Activated T-cell treated with anti-CD3 and anti-CD28 coated beads, Interleukin-2, amount 50 U/mL, for 24 hours (primary cell): Measurements from ENCODE around the gene PCSK1N.
"Not testable (repeated sequence)": the region's sequence is repeated elsewhere in the genome, so short reads cannot be mapped to it uniquely, and the experiment has no call there.

Source experiments
- DNase-seq: peaks from one replicate; pipeline ENCODE4 v3.0.0-alpha.2; 2020
- H3K27ac Mint-ChIP-seq: 2 replicates; pipeline ENCODE4 v1.8.0; 2020; ENCODE audit warnings: mild to moderate bottlenecking, mixed read lengths
- H3K27me3 Mint-ChIP-seq: 2 replicates; pipeline ENCODE4 v1.8.0; 2020; ENCODE audit warnings: mixed read lengths
- H3K36me3 Mint-ChIP-seq: 2 replicates; pipeline ENCODE4 v1.8.0; 2020; ENCODE audit warnings: low read depth, mixed read lengths
- H3K4me1 Mint-ChIP-seq: 2 replicates; pipeline ENCODE4 v1.8.0; 2020; ENCODE audit warnings: low read depth, mixed read lengths
- H3K4me3 Mint-ChIP-seq: 2 replicates; pipeline ENCODE4 v1.8.0; 2020; ENCODE audit warnings: mild to moderate bottlenecking, moderate library complexity, mixed read lengths
- H3K9me3 Mint-ChIP-seq: 2 replicates; pipeline ENCODE4 v1.8.0; 2020; ENCODE audit warnings: mixed read lengths

The PCSK1N gene, protein sequence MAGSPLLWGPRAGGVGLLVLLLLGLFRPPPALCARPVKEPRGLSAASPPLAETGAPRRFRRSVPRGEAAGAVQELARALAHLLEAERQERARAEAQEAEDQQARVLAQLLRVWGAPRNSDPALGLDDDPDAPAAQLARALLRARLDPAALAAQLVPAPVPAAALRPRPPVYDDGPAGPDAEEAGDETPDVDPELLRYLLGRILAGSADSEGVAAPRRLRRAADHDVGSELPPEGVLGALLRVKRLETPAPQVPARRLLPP

DNA sequence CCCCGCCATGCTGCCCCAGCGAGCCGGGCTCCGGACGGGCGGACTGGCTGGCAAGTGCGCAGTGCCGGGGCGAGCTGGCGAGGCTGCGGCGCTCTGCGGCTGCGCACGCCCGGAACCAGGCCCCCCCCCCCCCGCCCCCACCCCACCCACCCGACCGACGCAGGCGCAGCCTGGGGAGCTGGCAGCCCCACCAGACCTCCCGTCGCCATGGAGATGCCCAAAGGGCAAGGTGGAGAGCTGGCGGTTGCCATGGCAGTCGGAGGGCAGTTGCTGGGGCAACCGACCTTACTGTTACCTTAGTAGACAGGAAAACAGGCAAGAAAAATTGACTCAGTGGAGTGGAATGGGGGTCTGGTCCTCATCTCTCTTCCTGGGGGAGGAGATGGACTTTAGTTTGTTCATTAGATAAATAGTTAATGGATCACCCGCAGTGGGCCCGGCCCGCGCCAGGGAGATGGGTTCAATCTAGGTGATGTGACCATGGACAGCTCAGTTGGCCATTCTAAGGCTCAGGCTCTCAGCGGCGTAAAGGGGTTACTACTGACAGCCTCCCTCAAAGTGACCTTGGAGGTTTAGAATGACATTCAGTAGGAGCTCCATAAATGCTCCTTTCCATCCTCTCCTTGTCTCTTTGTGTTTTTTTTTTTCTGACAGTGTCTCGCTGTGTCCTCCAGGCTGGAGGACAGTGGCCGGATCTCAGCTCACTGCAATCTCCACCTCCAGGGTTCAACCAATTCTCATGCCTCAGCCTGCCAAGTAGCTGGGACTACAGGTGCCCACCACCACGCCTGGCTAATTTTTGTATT lies at the start of gene PCSK1N:
Gene PCSK1N, minus strand, starts transcription at position 87 of the 806 bp plus-strand sequence. Its CDS starts 78 bp downstream, at position 9.
- H3K9me3 Mint-ChIP-seq = no peaks in the 10 kb centered on the region
- no peaks in the 10 kb centered on the region for H3K36me3 Mint-ChIP-seq
- DNase-seq = peak; percentile 45
- H3K4me3 Mint-ChIP-seq = peak within 1 kb of the TSS; percentile 71
- H3K4me1 Mint-ChIP-seq = peaks cover 15% of the 10 kb centered on the region
- H3K27ac Mint-ChIP-seq = peak within 1 kb of the TSS; percentile 18
- H3K27me3 Mint-ChIP-seq = peaks cover 49% of the 10 kb centered on the region

- Mint-ChIP-seq H3K4me1 (no peaks in the 10 kb centered on the region), H3K4me3 (no peak overlapping the region), H3K36me3 (no peaks in the 10 kb centered on the region), H3K9me3 (no peaks in the 10 kb centered on the region), H3K27ac (no peak overlapping the region), H3K27me3 (peaks cover 9% of the 10 kb centered on the region)
- DNase-seq = no peak
These were observed 48.3 kb upstream of the PCSK1N start for GRCh38 chrX:48883729-48884128.

DNA sequence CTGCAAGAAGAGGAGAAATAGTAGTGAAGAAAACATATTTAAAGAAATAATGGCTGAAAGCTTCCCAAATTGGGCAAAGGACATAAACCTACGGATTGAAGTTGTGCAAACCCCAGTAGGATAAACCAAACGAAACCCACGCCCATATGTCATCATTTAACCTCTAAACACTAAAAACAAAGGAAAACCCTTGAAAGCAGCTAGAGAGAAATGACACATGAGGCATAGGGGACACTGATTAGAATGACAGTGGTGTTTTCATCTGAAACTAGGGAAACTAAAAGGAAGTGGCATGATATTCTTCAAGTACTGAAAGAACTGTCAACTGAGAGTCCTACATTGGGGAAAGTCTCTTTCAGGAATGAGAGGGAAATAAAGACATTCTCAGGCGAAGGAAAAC lies 41.5 kb upstream of the PCSK1N start:
- H3K4me1 Mint-ChIP-seq, DNase-seq, H3K9me3 Mint-ChIP-seq, H3K36me3 Mint-ChIP-seq, H3K27ac Mint-ChIP-seq, H3K4me3 Mint-ChIP-seq: not testable (repeated sequence)
- peaks cover 31% of the 10 kb centered on the region for H3K27me3 Mint-ChIP-seq

GRCh38 chrX:48872017-48872416 lies 36.6 kb upstream of the PCSK1N start:
- not testable (repeated sequence) for DNase-seq, H3K27ac Mint-ChIP-seq, H3K4me3 Mint-ChIP-seq

GRCh38 chrX:48864210-48864609 lies 28.8 kb upstream of the PCSK1N start:
- Mint-ChIP-seq H3K27ac (no peak overlapping the region), H3K4me1 (no peaks in the 10 kb centered on the region), H3K4me3 (no peak overlapping the region), H3K27me3 (peaks cover 68% of the 10 kb centered on the region), H3K9me3 (no peaks in the 10 kb centered on the region), H3K36me3 (no peaks in the 10 kb centered on the region)
- DNase-seq = no peak

More at GRCh38 chrX:48872017-48872416, 36.6 kb upstream of the PCSK1N start:
- H3K36me3 Mint-ChIP-seq, H3K9me3 Mint-ChIP-seq, H3K4me1 Mint-ChIP-seq: not testable (repeated sequence)
- peaks cover 52% of the 10 kb centered on the region for H3K27me3 Mint-ChIP-seq

- no peaks in the 10 kb centered on the region for H3K9me3 Mint-ChIP-seq
- no peak overlapping the region for H3K4me3 Mint-ChIP-seq
- H3K36me3 Mint-ChIP-seq = no peaks in the 10 kb centered on the region
- no peak overlapping the region for H3K27ac Mint-ChIP-seq
- peaks cover 1% of the 10 kb centered on the region for H3K4me1 Mint-ChIP-seq
- H3K27me3 Mint-ChIP-seq = peaks cover 62% of the 10 kb centered on the region
- DNase-seq = no peak
These were observed 19.5 kb upstream of the PCSK1N start for GRCh38 chrX:48854898-48855297.

GRCh38 chrX:48854121-48854804 lies 18.9 kb upstream of the PCSK1N start:
- H3K4me3 Mint-ChIP-seq, H3K9me3 Mint-ChIP-seq, H3K4me1 Mint-ChIP-seq, H3K36me3 Mint-ChIP-seq, DNase-seq, H3K27ac Mint-ChIP-seq: not testable (repeated sequence)
- H3K27me3 Mint-ChIP-seq = peaks cover 59% of the 10 kb centered on the region

DNA sequence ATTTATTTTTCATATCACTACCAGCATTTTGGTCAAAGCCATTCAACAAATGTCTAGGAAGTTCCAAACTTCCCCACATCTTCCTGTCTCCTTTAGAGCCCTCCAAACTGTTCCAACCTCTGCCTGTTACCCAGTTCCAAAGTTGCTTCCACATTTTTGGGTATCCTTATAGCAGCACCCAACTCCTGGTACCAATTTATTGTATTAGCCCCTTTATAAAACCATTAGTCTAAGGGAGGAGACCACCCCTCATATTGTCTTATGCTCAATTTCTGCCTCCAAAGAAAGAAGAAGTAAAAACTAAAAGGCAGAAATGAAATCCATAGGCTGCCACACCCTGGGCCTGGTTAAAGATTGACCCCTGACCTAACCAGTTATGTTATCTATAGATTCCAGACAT lies 18.1 kb upstream of the PCSK1N start:
- H3K4me3 Mint-ChIP-seq, DNase-seq: not testable (repeated sequence)
- H3K27me3 Mint-ChIP-seq = peaks cover 59% of the 10 kb centered on the region

DNA sequence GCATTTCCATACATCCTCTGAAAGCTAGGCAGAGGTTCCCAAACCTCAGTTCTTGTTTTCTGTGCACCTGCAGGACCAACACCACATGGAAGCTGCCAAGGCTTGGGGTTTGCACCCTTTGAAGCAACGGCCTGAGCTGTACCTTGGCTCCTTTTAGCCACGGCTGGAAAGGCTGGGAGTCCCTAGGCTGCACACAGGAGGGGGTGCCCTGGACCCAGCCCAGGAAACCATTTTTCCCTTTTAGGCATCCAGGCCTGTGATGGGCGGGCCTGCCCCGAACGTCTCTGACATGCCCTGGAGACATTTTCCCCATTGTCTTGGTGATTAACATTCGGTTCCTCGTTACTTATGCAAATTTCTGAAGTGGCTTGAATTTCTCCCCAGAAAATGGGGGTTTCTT lies 17.4 kb upstream of the PCSK1N start:
- H3K36me3 Mint-ChIP-seq = no peaks in the 10 kb centered on the region
- no peaks in the 10 kb centered on the region for H3K9me3 Mint-ChIP-seq
- peaks cover 56% of the 10 kb centered on the region for H3K27me3 Mint-ChIP-seq
- no peak overlapping the region for H3K4me3 Mint-ChIP-seq
- H3K27ac Mint-ChIP-seq = no peak overlapping the region
- H3K4me1 Mint-ChIP-seq = peaks cover 9% of the 10 kb centered on the region
- no peak for DNase-seq

More for the DNA sequence above, 18.1 kb upstream of the PCSK1N start:
- not testable (repeated sequence) for H3K4me1 Mint-ChIP-seq, H3K9me3 Mint-ChIP-seq, H3K27ac Mint-ChIP-seq, H3K36me3 Mint-ChIP-seq

- no peak overlapping the region for H3K27ac Mint-ChIP-seq
- H3K4me3 Mint-ChIP-seq = no peak overlapping the region
- no peaks in the 10 kb centered on the region for H3K36me3 Mint-ChIP-seq
- H3K9me3 Mint-ChIP-seq = no peaks in the 10 kb centered on the region
- peaks cover 42% of the 10 kb centered on the region for H3K27me3 Mint-ChIP-seq
- DNase-seq = no peak
- H3K4me1 Mint-ChIP-seq = peaks cover 7% of the 10 kb centered on the region
These were observed 13.4 kb upstream of the PCSK1N start for GRCh38 chrX:48848847-48849246.

- H3K4me3 Mint-ChIP-seq = no peak overlapping the region
- no peaks in the 10 kb centered on the region for H3K36me3 Mint-ChIP-seq
- DNase-seq = no peak
- H3K27ac Mint-ChIP-seq = no peak overlapping the region
- peaks cover 6% of the 10 kb centered on the region for H3K4me1 Mint-ChIP-seq
- H3K27me3 Mint-ChIP-seq = peaks cover 27% of the 10 kb centered on the region
- H3K9me3 Mint-ChIP-seq = no peaks in the 10 kb centered on the region
These were observed 4.3 kb upstream of the PCSK1N start for GRCh38 chrX:48839686-48840085.

DNA sequence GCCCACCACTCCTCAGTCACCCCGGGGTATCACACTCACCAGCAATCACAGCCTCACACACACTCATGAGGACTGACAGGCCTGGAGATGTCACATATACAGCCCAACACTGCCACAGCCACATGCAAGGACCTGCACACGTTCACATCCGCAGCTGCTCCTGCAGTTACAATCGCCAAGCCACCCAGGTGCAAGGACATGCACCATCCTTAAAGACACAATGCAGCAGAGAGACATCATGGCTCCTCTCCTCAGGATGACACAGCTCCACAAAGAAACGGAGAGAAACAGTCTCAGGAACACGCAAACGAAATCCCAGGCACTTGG lies 1.1 kb downstream of the PCSK1N start:
- H3K4me1 Mint-ChIP-seq = peaks cover 15% of the 10 kb centered on the region
- H3K36me3 Mint-ChIP-seq = no peaks in the 10 kb centered on the region
- H3K27ac Mint-ChIP-seq = no peak overlapping the region
- DNase-seq = no peak
- peaks cover 58% of the 10 kb centered on the region for H3K27me3 Mint-ChIP-seq
- H3K4me3 Mint-ChIP-seq = peak overlapping the region; percentile 71
- H3K9me3 Mint-ChIP-seq = no peaks in the 10 kb centered on the region

DNA sequence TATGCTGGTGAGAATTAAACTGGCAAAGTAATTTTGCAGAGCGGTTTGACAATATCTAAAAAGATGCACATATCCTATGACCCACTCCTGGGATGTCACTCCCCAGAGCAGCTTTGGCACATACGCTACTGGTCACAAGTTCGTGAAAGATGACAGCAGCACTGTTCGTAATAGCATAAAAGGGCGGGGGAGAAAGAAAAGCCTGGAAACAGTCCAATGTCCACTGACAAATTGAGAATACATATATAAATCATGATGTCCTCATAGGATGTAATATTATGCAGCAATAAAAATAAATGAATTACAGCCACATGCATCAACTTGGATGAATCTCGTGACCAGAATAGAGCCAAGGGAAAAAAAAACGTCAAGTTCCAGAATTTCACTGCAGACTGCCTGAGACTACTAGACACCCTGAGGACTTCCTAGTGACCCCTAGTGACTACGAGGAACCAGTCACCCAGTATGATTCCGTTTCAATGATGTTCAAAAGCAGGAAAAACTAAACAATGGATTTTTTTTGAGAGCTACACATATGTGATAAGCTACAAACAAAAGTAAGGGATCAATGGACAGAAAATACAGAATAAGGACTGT lies 1.8 kb downstream of the PCSK1N start:
- H3K4me3 Mint-ChIP-seq = no peak overlapping the region
- H3K27ac Mint-ChIP-seq = no peak overlapping the region
- peaks cover 63% of the 10 kb centered on the region for H3K27me3 Mint-ChIP-seq

GRCh38 chrX:48831909-48832291 lies 3.5 kb downstream of the PCSK1N start:
- Mint-ChIP-seq H3K9me3 (no peaks in the 10 kb centered on the region), H3K27me3 (peaks cover 79% of the 10 kb centered on the region), H3K4me1 (peaks cover 20% of the 10 kb centered on the region), H3K27ac (no peak overlapping the region), H3K36me3 (no peaks in the 10 kb centered on the region), H3K4me3 (no peak overlapping the region)
- no peak for DNase-seq

More for the DNA sequence above, 1.8 kb downstream of the PCSK1N start:
- H3K9me3 Mint-ChIP-seq = no peaks in the 10 kb centered on the region
- DNase-seq = no peak
- no peaks in the 10 kb centered on the region for H3K36me3 Mint-ChIP-seq
- peaks cover 15% of the 10 kb centered on the region for H3K4me1 Mint-ChIP-seq
